HCT116 (cell line): ENCODE data around the gene AK5. TPM values are rescaled to one million over a fixed set of nuclear protein-coding genes. Genes with fewer than 3 reads are reported as not detected.

Experiments
- ATAC-seq: fragments of 200-7000 bp; cut with Tn5 transposase; 2 replicates; pipeline ENCODE4 v1.9.1; 2020; ENCODE audit warnings: mild to moderate bottlenecking, moderate library complexity
- BruUV-seq: library from RNA; stranded (reverse); fragments of 400-500 nt; replicated peaks from 2 replicates; lab custom pipeline; 2021; lab: Mats Ljungman, UMichigan
- CTCF ChIA-PET: fragments of 300-600 bp; sonication (Branson Sonifier 250); formaldehyde crosslinking; loops from one replicate; lab custom pipeline; 2021; ENCODE audit warnings: antibody characterized with exemption; lab: Charles Lee
- POLR2A ChIA-PET: fragments of 300-600, 350-600 bp; sonication (Branson Sonifier 250); formaldehyde crosslinking; loops from one replicate; lab custom pipeline; 2021; ENCODE audit warnings: antibody characterized with exemption; lab: Charles Lee
- RAD21 ChIA-PET, 2 experiments: fragments of 300-600 bp; sonication (Branson Sonifier 250); formaldehyde crosslinking; loops; one replicate each; lab custom pipeline; 2023; ENCODE audit warnings: low total read pairs in 2 of 2; ENCODE audit not compliant: uncharacterized antibody in 2 of 2, unreplicated experiment in 2 of 2, low non-redundant PET in 1 of 2; lab: Charles Lee
- DNase-seq: peaks from one replicate; pipeline ENCODE4 v3.0.0-alpha.2; 2010; ENCODE audit warnings: low read depth, low spot score
- H2AFZ ChIP-seq: fragments of 200-600 bp; shearing (Covaris generic), sonication (generic); 2 replicates; pipeline ENCODE4 v1.6.1; 2017; ENCODE audit warnings: low read depth, mixed run types, mixed read lengths, antibody characterized with exemption, low read length; ENCODE audit not compliant: poor library complexity, severe bottlenecking
- H3K27ac ChIP-seq: 2 replicates; pipeline ENCODE4 v1.5.1; 2012; ENCODE audit warnings: low read depth, low read length
- H3K27me3 ChIP-seq: fragments of 200-600 bp; sonication (generic); 2 replicates; pipeline ENCODE4 v1.6.1; 2016; ENCODE audit warnings: mixed run types, low read length, mixed read lengths; ENCODE audit not compliant: insufficient read depth
- H3K36me3 ChIP-seq, 2 experiments: fragments of 200-500 bp in 1 of 2; fragments of 200-600 bp in 1 of 2; sonication (Bioruptor generic) in 1 of 2; sonication (generic) in 1 of 2; 2 replicates each; pipeline versions ENCODE4 v1.5.1 to v1.6.1; 2014 to 2016; ENCODE audit warnings: low read length in 2 of 2, inconsistent platforms in 1 of 2, mixed read lengths in 1 of 2, mixed run types in 1 of 2; ENCODE audit not compliant: insufficient read depth in 2 of 2, control insufficient read depth in 1 of 2
- H3K4me1 ChIP-seq, 2 experiments: fragments of 200-600 bp in 1 of 2; sonication (generic) in 1 of 2; 2 replicates each; pipeline versions ENCODE4 v1.5.1 to v1.6.1; 2012 to 2017; ENCODE audit warnings: low read length in 2 of 2, inconsistent platforms in 1 of 2, mild to moderate bottlenecking in 1 of 2, mixed read lengths in 1 of 2, mixed run types in 1 of 2, moderate library complexity in 1 of 2; ENCODE audit not compliant: insufficient read depth in 2 of 2, control insufficient read depth in 1 of 2
- H3K4me2 ChIP-seq: fragments of 200-600 bp; sonication (generic); 2 replicates; pipeline ENCODE4 v1.6.1; 2017; ENCODE audit warnings: mixed run types, low read length, mixed read lengths
- H3K4me3 ChIP-seq, 2 experiments: fragments of 200-600 bp in 1 of 2; sonication (generic) in 1 of 2; replicated peaks in 1 of 2; 2 replicates each; pipeline ENCODE4 v1.5.1; 2011 to 2016; ENCODE audit warnings: low read length in 2 of 2, control low read depth in 1 of 2, low read depth in 1 of 2, mild to moderate bottlenecking in 1 of 2, mixed read lengths in 1 of 2, mixed run types in 1 of 2
- H3K79me2 ChIP-seq: fragments of 200-600 bp; sonication (generic); 2 replicates; pipeline ENCODE4 v1.6.1; 2017; ENCODE audit warnings: mild to moderate bottlenecking, mixed run types, low read length, moderate library complexity, mixed read lengths; ENCODE audit not compliant: insufficient read depth
- H3K9ac ChIP-seq: fragments of 200-600 bp; sonication (generic); 2 replicates; pipeline ENCODE4 v1.6.1; 2016; ENCODE audit warnings: low read length, mixed read lengths
- H3K9me2 ChIP-seq: fragments of 200-600 bp; sonication (generic), shearing (Covaris generic); 2 replicates; pipeline ENCODE4 v1.6.1; 2017; ENCODE audit warnings: mixed run types, mild to moderate bottlenecking, moderate library complexity; ENCODE audit not compliant: insufficient read depth
- H3K9me3 ChIP-seq, 2 experiments: fragments of 200-500 bp in 1 of 2; fragments of 200-600 bp in 1 of 2; sonication (Bioruptor generic) in 1 of 2; sonication (generic) in 1 of 2; 2 replicates each; pipeline ENCODE4 v1.6.1; 2014 to 2017; ENCODE audit warnings: low read length in 2 of 2, mixed read lengths in 2 of 2, inconsistent platforms in 1 of 2, low read depth in 1 of 2, mild to moderate bottlenecking in 1 of 2, mixed run types in 1 of 2, moderate library complexity in 1 of 2; ENCODE audit not compliant: control insufficient read depth in 1 of 2, insufficient read depth in 1 of 2
- H4K20me1 ChIP-seq: fragments of 200-600 bp; sonication (generic), shearing (Covaris generic); 2 replicates; pipeline ENCODE4 v1.6.1; 2017; ENCODE audit warnings: mixed run types, mild to moderate bottlenecking, moderate library complexity; ENCODE audit not compliant: insufficient read depth
- ATF3 ChIP-seq: IDR thresholded peaks from 2 replicates; pipeline ENCODE4 v1.6.1; 2012
- CBX3 ChIP-seq: IDR thresholded peaks from 2 replicates; pipeline ENCODE4 v1.6.1; 2012; ENCODE audit warnings: low read depth
- CEBPB ChIP-seq: IDR thresholded peaks from 2 replicates; pipeline ENCODE4 v1.6.1; 2012; ENCODE audit warnings: low read depth
- CTCF ChIP-seq, 3 experiments: fragments of 200-600 bp in 1 of 3; sonication (generic) in 1 of 3; IDR thresholded peaks in 2 of 3; conservative IDR thresholded peaks in 1 of 3; 2 replicates each; pipeline ENCODE4 v1.5.1; 2012 to 2017; ENCODE audit warnings: low read depth in 2 of 3, low read length in 2 of 3, antibody characterized with exemption in 1 of 3, borderline replicate concordance in 1 of 3, control low read depth in 1 of 3, mild to moderate bottlenecking in 1 of 3, mixed read lengths in 1 of 3, mixed run types in 1 of 3, moderate library complexity in 1 of 3; ENCODE audit not compliant: insufficient read depth in 1 of 3
- EGR1 ChIP-seq: IDR thresholded peaks from 2 replicates; pipeline ENCODE4 v1.6.1; 2012; ENCODE audit warnings: low read depth
- EZH2 ChIP-seq: fragments of 200-600 bp; sonication (generic); IDR thresholded peaks from 2 replicates; pipeline ENCODE4 v1.6.1; 2017; ENCODE audit warnings: antibody characterized with exemption, mixed run types
- EZH2phosphoT487 ChIP-seq: fragments of 200-600 bp; IDR thresholded peaks from 2 replicates; pipeline ENCODE4 v1.6.1; 2018; ENCODE audit warnings: antibody characterized with exemption, borderline replicate concordance
- FOSL1 ChIP-seq: IDR thresholded peaks from 2 replicates; pipeline ENCODE4 v1.6.1; 2012; ENCODE audit warnings: low read depth
- JUND ChIP-seq: IDR thresholded peaks from 2 replicates; pipeline ENCODE4 v1.6.1; 2012
- POLR2A ChIP-seq: IDR thresholded peaks from 2 replicates; pipeline ENCODE4 v1.7.0; 2011; ENCODE audit warnings: borderline replicate concordance; ENCODE audit not compliant: insufficient read depth, insufficient read length; ENCODE audit errors: extremely low read depth
- POLR2AphosphoS5 ChIP-seq: IDR thresholded peaks from 2 replicates; pipeline ENCODE4 v1.6.1; 2011; ENCODE audit warnings: mild to moderate bottlenecking, low read depth, low read length, moderate library complexity
- RAD21 ChIP-seq: IDR thresholded peaks from 2 replicates; pipeline ENCODE4 v1.6.1; 2012; ENCODE audit warnings: low read depth, mild to moderate bottlenecking
- REST ChIP-seq: IDR thresholded peaks from 2 replicates; pipeline ENCODE4 v1.6.1; 2012; ENCODE audit warnings: low read depth
- SIN3A ChIP-seq: IDR thresholded peaks from 2 replicates; pipeline ENCODE4 v1.6.1; 2012; ENCODE audit warnings: low read depth
- SP1 ChIP-seq: IDR thresholded peaks from 2 replicates; pipeline ENCODE4 v1.6.1; 2012; ENCODE audit warnings: low read depth
- SRF ChIP-seq: IDR thresholded peaks from 2 replicates; pipeline ENCODE4 v1.6.1; 2012; ENCODE audit warnings: low read depth
- TCF7L2 ChIP-seq: IDR thresholded peaks from 2 replicates; pipeline ENCODE4 v1.7.0; 2011; ENCODE audit warnings: borderline replicate concordance, inconsistent platforms; ENCODE audit not compliant: insufficient read depth, insufficient read length; ENCODE audit errors: extremely low read depth
- ZFX ChIP-seq: fragments of 450-650 bp; IDR thresholded peaks from 2 replicates; pipeline ENCODE4 v1.6.1; 2017
- ZNF274 ChIP-seq: fragments of 200-500 bp; sonication (Bioruptor generic); IDR thresholded peaks from 2 replicates; pipeline ENCODE4 v1.6.1; 2014; ENCODE audit warnings: mild to moderate bottlenecking, low read depth, low read length, inconsistent platforms
- intact Hi-C: fragments of 100-400 bp; cut with micrococcal nuclease; formaldehyde crosslinking; loops from 2 replicates; pipeline ENCODE4 v1.10.0; 2022
- total RNA-seq: library from RNA; stranded (reverse); gene quantifications from one replicate; pipeline ENCODE4 v1.2.1, GENCODE V29; 2021; ENCODE audit not compliant: unreplicated experiment

AK5 gene
- total RNA-seq, 1 experiment from 2014 or later = 0.22 TPM

GRCh38 chr1:77461691-77462090, 179.9 kb downstream of the AK5 start:
- BruUV-seq = no TSS peak
- POLR2A ChIA-PET = no interaction called here
- RAD21 ChIA-PET = no interaction called here
- no peaks in the 10 kb centered on the region for H3K27me3 ChIP-seq
- H4K20me1 ChIP-seq = no peaks in the 10 kb centered on the region
- intact Hi-C loops = no loop called here
- DNase-seq (no peak), ATAC-seq (no peak)
- CTCF ChIA-PET = no interaction called here
- TF ChIP-seq REST (no peak), JUND (no peak), ZNF274 (no peak), POLR2A (no peak), ZFX (no peak), ATF3 (no peak), EGR1 (no peak), SP1 (no peak), TCF7L2 (no peak), CTCF (IDR thresholded peaks at IDR 0.05 in 2 of 3, conservative IDR thresholded peaks at IDR 0.05 in 1 of 3; ENCODE audit: borderline replicate concordance in 1 of 3, insufficient read depth in 1 of 3, low read depth in 2 of 3, low read length in 2 of 3) (no peak), FOSL1 (no peak), EZH2 (no peak), POLR2AphosphoS5 (no peak), SRF (no peak), EZH2phosphoT487 (no peak), CEBPB (no peak), RAD21 (no peak), SIN3A (no peak), CBX3 (no peak)
- no peaks in the 10 kb centered on the region for H3K9me2 ChIP-seq
- H3K9ac ChIP-seq = no peak overlapping the region
- no peaks in the 10 kb centered on the region for H3K9me3 ChIP-seq
- no peak overlapping the region for H3K4me3 ChIP-seq
- H3K4me1 ChIP-seq = no peaks in the 10 kb centered on the region
- no peaks in the 10 kb centered on the region for H3K79me2 ChIP-seq
- H2AFZ ChIP-seq = no peak overlapping the region
- no peaks in the 10 kb centered on the region for H3K36me3 ChIP-seq
- H3K4me2 ChIP-seq = no peak overlapping the region
- no peak overlapping the region for H3K27ac ChIP-seq
